ENCODE data around the gene SSU72.

DNA sequence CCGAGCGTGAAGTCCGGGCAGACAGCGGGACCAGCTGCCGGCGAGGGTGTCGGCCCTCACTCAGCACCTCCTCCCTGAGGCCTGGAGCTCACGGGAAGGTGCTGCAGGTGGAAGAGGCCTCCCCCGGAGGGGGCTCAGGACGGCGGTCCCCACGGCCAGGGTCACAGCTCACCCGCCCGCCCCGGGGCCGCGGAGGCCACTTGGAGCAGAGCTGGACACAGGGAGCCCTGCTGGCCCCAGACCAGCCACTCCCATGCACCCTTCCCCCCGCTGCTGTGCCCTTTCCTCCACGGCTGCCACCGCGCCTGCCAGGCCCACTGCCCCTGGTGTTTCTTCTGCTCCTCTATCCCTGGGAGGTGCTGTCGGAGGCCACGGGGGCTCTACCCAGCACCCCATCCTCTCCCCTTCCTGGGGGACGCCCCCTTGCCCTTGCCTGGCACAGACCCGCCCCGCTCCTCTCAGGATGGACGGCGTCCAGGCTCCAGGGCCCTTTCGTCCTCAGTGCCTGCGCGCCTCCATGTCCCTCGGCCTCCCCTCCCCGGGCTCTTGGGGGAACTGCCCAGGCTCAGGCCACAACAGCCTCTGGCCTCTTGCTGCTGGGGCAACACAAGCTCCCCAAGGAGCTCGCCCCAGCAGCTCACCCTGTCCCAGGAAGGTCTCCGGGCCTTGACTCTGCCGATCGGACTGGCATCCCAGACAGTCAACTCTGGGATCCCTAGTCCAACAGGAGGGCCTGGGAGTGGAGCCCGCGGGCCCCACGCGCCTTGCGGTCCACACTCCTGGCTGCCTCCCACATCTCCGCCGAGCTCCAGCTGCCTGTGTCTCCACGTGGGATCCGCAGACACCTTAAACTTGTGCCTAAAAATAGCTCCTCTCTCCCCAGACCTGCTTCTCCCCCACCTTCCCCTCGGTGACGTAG is 38.4 kb downstream of the SSU72 start:
- TF ChIP-seq, protein P1, sequence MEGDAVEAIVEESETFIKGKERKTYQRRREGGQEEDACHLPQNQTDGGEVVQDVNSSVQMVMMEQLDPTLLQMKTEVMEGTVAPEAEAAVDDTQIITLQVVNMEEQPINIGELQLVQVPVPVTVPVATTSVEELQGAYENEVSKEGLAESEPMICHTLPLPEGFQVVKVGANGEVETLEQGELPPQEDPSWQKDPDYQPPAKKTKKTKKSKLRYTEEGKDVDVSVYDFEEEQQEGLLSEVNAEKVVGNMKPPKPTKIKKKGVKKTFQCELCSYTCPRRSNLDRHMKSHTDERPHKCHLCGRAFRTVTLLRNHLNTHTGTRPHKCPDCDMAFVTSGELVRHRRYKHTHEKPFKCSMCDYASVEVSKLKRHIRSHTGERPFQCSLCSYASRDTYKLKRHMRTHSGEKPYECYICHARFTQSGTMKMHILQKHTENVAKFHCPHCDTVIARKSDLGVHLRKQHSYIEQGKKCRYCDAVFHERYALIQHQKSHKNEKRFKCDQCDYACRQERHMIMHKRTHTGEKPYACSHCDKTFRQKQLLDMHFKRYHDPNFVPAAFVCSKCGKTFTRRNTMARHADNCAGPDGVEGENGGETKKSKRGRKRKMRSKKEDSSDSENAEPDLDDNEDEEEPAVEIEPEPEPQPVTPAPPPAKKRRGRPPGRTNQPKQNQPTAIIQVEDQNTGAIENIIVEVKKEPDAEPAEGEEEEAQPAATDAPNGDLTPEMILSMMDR (conservative IDR thresholded peaks at IDR 0.05 in 1 of 2, IDR thresholded peaks at IDR 0.05 in 1 of 2; ENCODE audit: low read depth in 1 of 2, low read length in 2 of 2): no peak
- TF ChIP-seq EZH2 (IDR thresholded peaks at IDR 0.05; ENCODE audit: low read length, missing control alignments): no peak

Measured in fibroblast of lung (primary cell).